Right cardiac atrium (tissue), 5 donors: ENCODE results near the gene SNRPB. TPM values are rescaled to one million over a fixed set of nuclear protein-coding genes. Genes with fewer than 3 reads are reported as not detected.

Source experiments
- ATAC-seq, 2 donors: fragments of 200-7000 bp; cut with Tn5 transposase; one replicate each; pipeline versions ENCODE4 v1.8.0 to v1.9.1; 2020; ENCODE audit warnings: moderate library complexity in 2 of 2, mild to moderate bottlenecking in 1 of 2
- DNase-seq, 3 donors: peaks; one replicate each; pipeline ENCODE4 v3.0.0-alpha.2; 2020
- H3K27ac ChIP-seq: one replicate; pipeline ENCODE4 v1.5.1; 2013; ENCODE audit warnings: mild to moderate bottlenecking, low read length, control low read depth, moderate library complexity
- H3K27me3 ChIP-seq: one replicate; pipeline ENCODE4 v1.6.1; 2013; ENCODE audit not compliant: control insufficient read depth, insufficient read depth
- H3K4me1 ChIP-seq: one replicate; pipeline ENCODE4 v1.6.1; 2013; ENCODE audit warnings: low read length; ENCODE audit not compliant: control insufficient read depth, insufficient read depth
- H3K4me3 ChIP-seq: one replicate; pipeline ENCODE4 v1.5.1; 2013; ENCODE audit warnings: low read length, control low read depth
- H3K9me3 ChIP-seq: one replicate; pipeline ENCODE4 v1.6.1; 2013; ENCODE audit warnings: low read length; ENCODE audit not compliant: control insufficient read depth
- WGBS: extraction: QIAGEN DNeasy Blood & Tissue Kit; methylation state at CpG from one replicate; pipeline ENCODE4 v1.1.7; 2013; 5-methylcytosine and 5-hydroxymethylcytosine counted together
- intact Hi-C, 4 donors: fragments of 100-400 bp; cut with DNase I; formaldehyde crosslinking; loops; one replicate each; pipeline versions ENCODE4 v1.11.0 to v1.14.0; 2022 to 2023
- polyA plus RNA-seq: library from polyadenylated mRNA; stranded (reverse); fragments of 200-250 nt; gene quantifications from one replicate; pipeline ENCODE4 v1.2.3, GENCODE V29; 2013
- total RNA-seq, 4 donors: library from RNA; stranded (reverse); fragmentation: NEBNext Ultra II Directional; extraction: Animal tissue kit (Norgen Biotek cat#: 25700); gene quantifications; one replicate each; pipeline ENCODE4 v1.2.1, GENCODE V29; 2021
- donor health status: healthy with polysubstance abuse.
- donor health status: DM: no; HTN: yes; CAD: no.
- donor health status: DM: no; HTN: no; CAD: no.
- donor health status: DM: no; HTN: yes; CAD: no; lungs with severe emphysema.
- donor health status: DM: yes; HTN: yes; CAD: no.

SNRPB gene
- total and polyA plus RNA-seq, 5 donors = 44.6 to 78.8 (median 49.5) TPM

DNA sequence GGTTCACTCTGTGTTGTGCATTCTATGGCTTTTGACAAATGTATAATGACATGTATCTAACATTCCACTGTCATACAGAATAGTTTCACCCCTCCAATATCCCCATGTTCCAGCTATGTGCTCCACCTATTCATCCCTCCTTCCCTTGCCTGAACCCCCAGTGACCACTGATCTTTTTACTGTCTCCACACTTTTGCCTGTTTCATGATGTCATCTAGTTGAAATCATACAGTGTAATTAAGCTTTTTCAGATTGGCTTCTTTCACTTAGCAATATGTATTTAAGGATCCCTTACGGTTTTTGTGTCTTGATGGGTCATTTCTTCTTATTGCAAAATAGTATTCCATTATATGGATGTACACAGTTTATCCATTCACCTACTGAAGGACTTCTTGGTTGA is 50.1 kb downstream of the SNRPB start:
- no peaks in the 10 kb centered on the region for H3K27me3 ChIP-seq
- no peaks in the 10 kb centered on the region for H3K9me3 ChIP-seq
- no peak for ATAC-seq
- DNase-seq = no peak
- H3K27ac ChIP-seq = no peak overlapping the region
- no peak overlapping the region for H3K4me3 ChIP-seq
- 70% methylated on average over 1 of the region's 1 CpG for WGBS
- H3K4me1 ChIP-seq = no peaks in the 10 kb centered on the region
- intact Hi-C loops = no loop called here

DNA sequence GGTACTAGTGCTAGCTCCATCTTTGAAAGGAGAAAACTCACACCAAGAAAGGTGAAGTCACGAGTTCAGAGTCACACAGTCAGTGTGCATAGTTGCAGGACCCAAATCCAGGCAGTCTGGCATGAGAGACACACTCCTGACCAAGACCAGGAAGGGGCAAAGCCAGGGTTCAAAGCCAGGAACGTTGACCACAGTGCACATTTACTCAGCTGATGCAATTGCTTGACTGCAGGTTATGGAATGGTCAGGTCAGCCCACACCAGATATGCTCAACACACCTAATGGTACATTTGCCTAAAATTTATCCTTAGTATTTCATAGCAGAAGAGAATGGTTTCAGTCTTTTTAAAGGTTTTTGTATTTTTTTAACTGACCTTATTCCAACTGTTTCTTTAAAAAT is 52.2 kb downstream of the SNRPB start:
- ATAC-seq (no peak), DNase-seq (no peak)
- no peaks in the 10 kb centered on the region for H3K4me1 ChIP-seq
- H3K27me3 ChIP-seq = no peaks in the 10 kb centered on the region
- H3K27ac ChIP-seq = no peak overlapping the region
- no peak overlapping the region for H3K4me3 ChIP-seq
- intact Hi-C loops = no loop called here
- H3K9me3 ChIP-seq = no peaks in the 10 kb centered on the region
- 37% methylated on average over 2 of the region's 2 CpGs for WGBS

DNA sequence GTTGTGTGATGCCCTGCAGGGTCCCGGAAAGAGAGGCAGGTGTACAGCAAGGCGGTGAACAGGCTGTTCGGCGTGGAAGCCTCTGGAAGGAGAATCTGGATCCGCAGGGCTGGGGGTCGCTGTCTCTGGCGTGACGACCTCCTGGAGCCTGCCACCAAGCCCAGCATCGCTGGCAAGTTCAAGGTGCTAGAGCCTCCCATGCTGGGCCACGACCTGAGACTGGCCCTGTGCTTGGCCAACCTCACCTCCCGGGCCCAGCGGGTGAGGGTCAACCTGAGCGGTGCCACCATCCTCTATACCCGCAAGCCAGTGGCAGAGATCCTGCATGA is 53.4 kb downstream of the SNRPB start:
- WGBS = 84% methylated on average over 14 of the region's 14 CpGs
- DNase-seq (peak in 1 of 3 donors; percentile 42), ATAC-seq (peak in 1 of 2 donors; percentile 29)
- H3K27me3 ChIP-seq = no peaks in the 10 kb centered on the region
- intact Hi-C loops = no loop called here
- H3K4me3 ChIP-seq = no peak overlapping the region
- no peak overlapping the region for H3K27ac ChIP-seq
- no peaks in the 10 kb centered on the region for H3K9me3 ChIP-seq
- no peaks in the 10 kb centered on the region for H3K4me1 ChIP-seq

DNA sequence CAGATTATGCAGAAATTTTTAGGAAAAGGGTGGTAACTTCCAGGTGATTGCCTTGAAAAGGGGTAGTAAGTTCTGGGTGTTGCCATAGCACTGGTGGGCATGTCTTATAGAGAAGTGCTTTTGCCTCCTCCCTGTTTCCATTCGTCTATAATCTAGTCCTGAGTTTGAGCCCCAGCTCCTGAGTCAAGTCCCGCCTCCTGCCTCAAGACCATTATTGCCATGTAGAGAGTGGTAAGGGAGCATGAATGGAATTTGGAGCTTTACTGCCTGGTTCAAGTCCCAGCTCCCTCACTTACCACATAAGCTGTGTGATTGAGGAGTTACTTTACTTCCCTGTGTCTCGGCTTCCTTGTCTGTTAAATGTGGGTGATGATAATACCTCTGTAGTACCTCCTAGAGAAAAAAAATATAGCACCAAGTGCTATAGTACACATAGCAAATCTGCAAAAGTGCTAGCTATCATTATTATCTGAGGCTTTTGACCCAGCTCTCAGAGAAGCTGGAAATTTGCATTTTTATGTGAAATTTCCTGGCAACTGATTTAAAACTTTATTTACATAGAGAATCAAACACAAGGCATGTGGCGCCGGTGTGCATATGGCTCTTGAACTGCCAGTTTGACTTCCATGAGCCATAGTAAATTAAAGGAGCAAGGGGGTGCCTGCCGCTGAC is 53.9 kb downstream of the SNRPB start:
- Histone ChIP-seq H3K4me1 (no peaks in the 10 kb centered on the region), H3K27ac (no peak overlapping the region), H3K4me3 (no peak overlapping the region), H3K9me3 (no peaks in the 10 kb centered on the region), H3K27me3 (no peaks in the 10 kb centered on the region)
- intact Hi-C loops = no loop called here
- no peak for ATAC-seq
- no peak for DNase-seq
- 77% methylated on average over 6 of the region's 6 CpGs for WGBS

Other genes starting within 250 kb of the SNRPB start
- gene TGM3, start 174.8 kb downstream of the SNRPB start, total RNA-seq = not detected
- gene TGM3, start 174.8 kb downstream of the SNRPB start, polyA plus RNA-seq = 0.05 TPM
- not detected for gene TGM6, start 89.9 kb downstream of the SNRPB start, total RNA-seq
- not detected for gene TGM6, start 89.9 kb downstream of the SNRPB start, polyA plus RNA-seq
- 1 to 10 TPM; 4.8 to 9.1 (median 8.1) TPM for gene ZNF343, start 38.1 kb upstream of the SNRPB start, total RNA-seq
- 4.1 TPM for gene ZNF343, start 38.1 kb upstream of the SNRPB start, polyA plus RNA-seq
- gene TMC2, start 65.8 kb upstream of the SNRPB start, total RNA-seq = not detected
- gene TMC2, start 65.8 kb upstream of the SNRPB start, polyA plus RNA-seq = not detected
- gene NOP56, start 181.8 kb upstream of the SNRPB start, total RNA-seq = 10 to 100 TPM; 57.9 to 69.2 (median 63.8) TPM
- gene NOP56, start 181.8 kb upstream of the SNRPB start, polyA plus RNA-seq = 40.9 TPM
- 100 to 1,000 TPM; 146 to 166 (median 150) TPM for gene IDH3B, start 193.4 kb upstream of the SNRPB start, total RNA-seq
- 158 TPM for gene IDH3B, start 193.4 kb upstream of the SNRPB start, polyA plus RNA-seq
- 10 to 100 TPM in 2 of 4 donors, 1 to 10 TPM in 2; 9.6 to 13.5 (median 10.2) TPM for gene EBF4, start 222.0 kb upstream of the SNRPB start, total RNA-seq
- gene EBF4, start 222.0 kb upstream of the SNRPB start, polyA plus RNA-seq = 4.8 TPM